ENCODE data around the gene NPAS3. TPM values are rescaled to one million over a fixed set of nuclear protein-coding genes. Genes with fewer than 3 reads are reported as not detected.

Gene NPAS3
- total RNA-seq, 3 donors from 2014 or later, result 0.96 to 4.0 (median 2.0) TPM

- TF ChIP-seq POLR2AphosphoS5 (IDR thresholded peaks at IDR 0.05), result no peak
- no peak for TF ChIP-seq POLR2A (IDR thresholded peaks at IDR 0.05)
- TF ChIP-seq, protein P1, sequence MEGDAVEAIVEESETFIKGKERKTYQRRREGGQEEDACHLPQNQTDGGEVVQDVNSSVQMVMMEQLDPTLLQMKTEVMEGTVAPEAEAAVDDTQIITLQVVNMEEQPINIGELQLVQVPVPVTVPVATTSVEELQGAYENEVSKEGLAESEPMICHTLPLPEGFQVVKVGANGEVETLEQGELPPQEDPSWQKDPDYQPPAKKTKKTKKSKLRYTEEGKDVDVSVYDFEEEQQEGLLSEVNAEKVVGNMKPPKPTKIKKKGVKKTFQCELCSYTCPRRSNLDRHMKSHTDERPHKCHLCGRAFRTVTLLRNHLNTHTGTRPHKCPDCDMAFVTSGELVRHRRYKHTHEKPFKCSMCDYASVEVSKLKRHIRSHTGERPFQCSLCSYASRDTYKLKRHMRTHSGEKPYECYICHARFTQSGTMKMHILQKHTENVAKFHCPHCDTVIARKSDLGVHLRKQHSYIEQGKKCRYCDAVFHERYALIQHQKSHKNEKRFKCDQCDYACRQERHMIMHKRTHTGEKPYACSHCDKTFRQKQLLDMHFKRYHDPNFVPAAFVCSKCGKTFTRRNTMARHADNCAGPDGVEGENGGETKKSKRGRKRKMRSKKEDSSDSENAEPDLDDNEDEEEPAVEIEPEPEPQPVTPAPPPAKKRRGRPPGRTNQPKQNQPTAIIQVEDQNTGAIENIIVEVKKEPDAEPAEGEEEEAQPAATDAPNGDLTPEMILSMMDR (IDR thresholded peaks at IDR 0.05), result no peak
- no peaks in the 10 kb centered on the region for H3K9me3 ChIP-seq
Measured at GRCh38 chr14:33711811-33712216, 773.1 kb downstream of the NPAS3 start.

GRCh38 chr14:33714527-33715226 is 776.0 kb downstream of the NPAS3 start:
- DNase-seq (ENCODE audit: low spot score in 2 of 2), result no peak
- Histone ChIP-seq H3K4me1 (no peaks in the 10 kb centered on the region), H3K9me3 (no peaks in the 10 kb centered on the region), H3K27ac (no peak overlapping the region), H3K4me3 (no peak overlapping the region), H3K27me3 (no peaks in the 10 kb centered on the region), H3K36me3 (no peaks in the 10 kb centered on the region)
- intact Hi-C loops (cut with DNase I; ENCODE audit: low total_unique reads), result no loop called here
- TF ChIP-seq, protein P1 (IDR thresholded peaks at IDR 0.05), result no peak
- no peak for TF ChIP-seq POLR2A (IDR thresholded peaks at IDR 0.05)
- TF ChIP-seq POLR2AphosphoS5 (IDR thresholded peaks at IDR 0.05), result no peak

More at GRCh38 chr14:33711811-33712216, 773.1 kb downstream of the NPAS3 start:
- intact Hi-C loops (cut with DNase I; ENCODE audit: low total_unique reads), result no loop called here
- Histone ChIP-seq H3K27me3 (no peaks in the 10 kb centered on the region), H3K4me1 (no peaks in the 10 kb centered on the region), H3K27ac (no peak overlapping the region), H3K36me3 (no peaks in the 10 kb centered on the region), H3K4me3 (no peak overlapping the region)
- DNase-seq (ENCODE audit: low spot score in 2 of 2), result no peak

DNA sequence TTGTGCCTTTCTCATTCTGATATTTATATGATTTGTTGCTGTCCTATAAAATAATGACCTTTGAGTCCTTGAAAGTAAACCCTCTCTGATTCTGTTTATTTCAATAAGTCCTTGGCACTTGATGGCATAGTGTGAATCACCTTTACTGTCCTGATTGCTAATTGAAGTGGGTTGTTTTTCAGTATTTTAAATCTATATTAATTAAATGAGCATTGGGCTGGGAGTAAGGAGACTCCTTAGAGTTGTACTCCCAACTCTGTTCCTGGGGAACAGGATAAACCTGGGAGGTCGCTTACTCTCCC is 776.5 kb downstream of the NPAS3 start:
- TF ChIP-seq POLR2AphosphoS5 (IDR thresholded peaks at IDR 0.05) (no peak), POLR2A (IDR thresholded peaks at IDR 0.05) (no peak)
- TF ChIP-seq, protein P1 (IDR thresholded peaks at IDR 0.05), result no peak
- no peaks in the 10 kb centered on the region for H3K4me1 ChIP-seq
- H3K36me3 ChIP-seq, result no peaks in the 10 kb centered on the region
- H3K27me3 ChIP-seq, result no peaks in the 10 kb centered on the region
- DNase-seq (ENCODE audit: low spot score in 2 of 2), result no peak
- no peak overlapping the region for H3K4me3 ChIP-seq
- H3K27ac ChIP-seq, result no peak overlapping the region
- H3K9me3 ChIP-seq, result no peaks in the 10 kb centered on the region
- intact Hi-C loops (cut with DNase I; ENCODE audit: low total_unique reads), result no loop called here

- no peaks in the 10 kb centered on the region for H3K4me1 ChIP-seq
- H3K27ac ChIP-seq, result no peak overlapping the region
- no peak for DNase-seq (ENCODE audit: low spot score in 2 of 2)
- TF ChIP-seq, protein P1 (IDR thresholded peaks at IDR 0.05), result no peak
- H3K27me3 ChIP-seq, result no peaks in the 10 kb centered on the region
- intact Hi-C loops (cut with DNase I; ENCODE audit: low total_unique reads), result no loop called here
- no peaks in the 10 kb centered on the region for H3K36me3 ChIP-seq
- H3K9me3 ChIP-seq, result no peaks in the 10 kb centered on the region
- H3K4me3 ChIP-seq, result no peak overlapping the region
Measured at GRCh38 chr14:33716921-33717320, 778.2 kb downstream of the NPAS3 start.

- H3K9me3 ChIP-seq, result no peaks in the 10 kb centered on the region
Measured at GRCh38 chr14:33717866-33718265, 779.2 kb downstream of the NPAS3 start.

More at GRCh38 chr14:33717866-33718265, 779.2 kb downstream of the NPAS3 start:
- intact Hi-C loops (cut with DNase I; ENCODE audit: low total_unique reads), result no loop called here
- DNase-seq (ENCODE audit: low spot score in 2 of 2), result peak in 1 of 2 donors; percentile 53
- H3K4me1 ChIP-seq, result no peaks in the 10 kb centered on the region
- H3K36me3 ChIP-seq, result no peaks in the 10 kb centered on the region
- no peaks in the 10 kb centered on the region for H3K27me3 ChIP-seq
- no peak overlapping the region for H3K27ac ChIP-seq
- TF ChIP-seq POLR2A (IDR thresholded peaks at IDR 0.05) (no peak), POLR2AphosphoS5 (IDR thresholded peaks at IDR 0.05) (no peak)
- TF ChIP-seq, protein P1 (IDR thresholded peaks at IDR 0.05), result no peak
- H3K4me3 ChIP-seq, result no peak overlapping the region

All from breast epithelium (tissue), 4 donors.